D721Med (cell line): Measurements from ENCODE around the gene FBXW12.

Source experiments
- DNase-seq: peaks from one replicate; pipeline ENCODE4 v3.0.0; 2011; ENCODE audit warnings: low spot score; ENCODE audit not compliant: insufficient read length
- FAIRE-seq: peaks from 2 replicates; lab custom pipeline; 2011; peaks lifted over from hg19 to GRCh38; lab: Jason Lieb, UNC
- TF ChIP-seq, protein P1 (sequence below): IDR thresholded peaks from 2 replicates; pipeline ENCODE4 v1.5.1; 2012; ENCODE audit warnings: mild to moderate bottlenecking, control low read depth; ENCODE audit not compliant: insufficient read depth; ENCODE audit errors: missing control alignments

FBXW12 gene

DNA sequence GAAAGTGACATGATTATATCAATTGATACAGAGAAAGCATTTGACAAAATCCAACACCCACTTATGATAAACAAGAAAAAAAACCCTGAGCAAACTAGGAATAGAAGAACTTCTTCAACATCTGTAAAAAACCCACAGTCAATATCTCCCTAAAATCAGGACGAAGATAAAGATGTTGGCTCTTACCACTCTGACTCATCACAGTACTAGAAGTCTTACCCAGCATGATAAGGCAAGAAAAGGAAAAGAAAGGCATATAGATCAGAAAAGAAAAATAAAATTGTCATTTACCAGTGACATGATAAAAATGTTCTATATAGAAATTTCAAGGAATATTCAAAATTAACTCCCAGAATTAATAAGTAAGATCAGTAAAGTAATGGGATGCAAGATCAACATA, 7.2 kb upstream of the FBXW12 start:
- no peak for DNase-seq
- FAIRE-seq = no peak
- TF ChIP-seq, protein P1, sequence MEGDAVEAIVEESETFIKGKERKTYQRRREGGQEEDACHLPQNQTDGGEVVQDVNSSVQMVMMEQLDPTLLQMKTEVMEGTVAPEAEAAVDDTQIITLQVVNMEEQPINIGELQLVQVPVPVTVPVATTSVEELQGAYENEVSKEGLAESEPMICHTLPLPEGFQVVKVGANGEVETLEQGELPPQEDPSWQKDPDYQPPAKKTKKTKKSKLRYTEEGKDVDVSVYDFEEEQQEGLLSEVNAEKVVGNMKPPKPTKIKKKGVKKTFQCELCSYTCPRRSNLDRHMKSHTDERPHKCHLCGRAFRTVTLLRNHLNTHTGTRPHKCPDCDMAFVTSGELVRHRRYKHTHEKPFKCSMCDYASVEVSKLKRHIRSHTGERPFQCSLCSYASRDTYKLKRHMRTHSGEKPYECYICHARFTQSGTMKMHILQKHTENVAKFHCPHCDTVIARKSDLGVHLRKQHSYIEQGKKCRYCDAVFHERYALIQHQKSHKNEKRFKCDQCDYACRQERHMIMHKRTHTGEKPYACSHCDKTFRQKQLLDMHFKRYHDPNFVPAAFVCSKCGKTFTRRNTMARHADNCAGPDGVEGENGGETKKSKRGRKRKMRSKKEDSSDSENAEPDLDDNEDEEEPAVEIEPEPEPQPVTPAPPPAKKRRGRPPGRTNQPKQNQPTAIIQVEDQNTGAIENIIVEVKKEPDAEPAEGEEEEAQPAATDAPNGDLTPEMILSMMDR = no peak

DNA sequence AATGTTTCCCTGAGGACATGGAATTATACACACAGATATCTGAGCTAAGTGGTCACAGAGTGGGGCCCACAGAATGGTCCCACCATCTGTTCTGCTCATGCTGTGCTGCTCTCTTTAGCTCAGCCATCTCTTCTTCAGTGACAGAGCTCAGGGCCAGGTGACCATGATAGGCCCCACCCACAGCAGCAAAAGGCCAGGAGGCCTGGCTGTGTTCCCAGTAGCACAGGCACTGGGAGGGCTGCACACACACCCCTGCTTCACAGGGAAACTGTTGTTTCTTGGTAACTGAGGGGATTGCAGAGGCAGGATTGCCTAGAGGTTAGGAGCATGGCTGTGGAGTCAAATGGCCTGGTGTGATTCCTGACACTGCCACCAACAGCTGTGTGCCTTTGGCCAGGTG, 4.8 kb upstream of the FBXW12 start:
- FAIRE-seq (no peak), DNase-seq (no peak)
- TF ChIP-seq, protein P1 = no peak

DNA sequence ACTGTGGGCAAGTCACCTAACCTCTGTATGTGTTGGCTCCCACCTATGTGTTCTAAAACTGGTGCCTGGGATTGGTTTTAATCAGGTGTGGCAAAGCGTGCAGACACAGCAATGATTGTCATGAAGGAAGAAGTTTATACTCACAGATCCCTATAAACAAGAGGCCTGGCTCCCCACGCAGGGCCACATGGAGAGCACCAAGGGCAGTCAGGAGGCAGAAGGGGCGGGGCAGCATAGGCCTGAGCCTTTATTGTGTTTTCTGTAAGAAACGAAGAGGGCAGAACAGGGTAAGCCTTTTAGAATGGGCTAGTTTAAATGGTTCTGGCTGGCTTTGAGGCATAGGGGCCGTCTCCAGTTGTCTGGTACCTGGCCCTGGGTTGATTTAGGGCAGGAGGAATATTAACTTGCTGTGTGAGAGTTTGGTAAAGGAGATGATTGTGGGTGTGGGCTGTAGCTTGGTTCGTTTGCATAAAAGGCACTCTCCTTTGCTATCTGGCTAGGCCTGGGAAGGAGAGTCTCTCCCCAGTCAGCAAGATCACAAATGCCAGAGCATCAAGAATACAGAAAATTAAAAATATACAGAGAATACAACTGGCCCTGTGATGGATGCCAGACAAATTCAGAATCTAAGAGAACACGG, 2.2 kb upstream of the FBXW12 start:
- no peak for FAIRE-seq
- TF ChIP-seq, protein P1 = no peak
- DNase-seq = no peak

DNA sequence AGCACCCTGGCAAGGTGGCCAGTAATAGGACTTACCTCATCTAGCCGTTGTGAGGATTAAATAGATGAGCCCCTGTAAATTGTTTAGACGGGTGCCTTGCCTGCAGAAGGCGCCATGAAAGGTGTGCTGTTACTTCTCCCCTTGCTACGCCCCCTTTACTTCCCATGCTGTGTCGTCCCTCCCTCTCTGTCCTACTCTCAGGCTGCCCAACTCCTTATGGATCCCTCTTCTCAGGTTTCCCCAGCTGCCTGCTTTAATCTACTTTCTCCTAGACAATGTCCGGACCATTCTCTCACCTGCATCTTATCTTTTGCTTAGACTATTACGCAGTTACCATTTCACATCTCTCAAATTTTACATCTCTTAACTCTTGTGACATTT, 1.7 kb upstream of the FBXW12 start:
- TF ChIP-seq, protein P1 = no peak
- no peak for FAIRE-seq

DNA sequence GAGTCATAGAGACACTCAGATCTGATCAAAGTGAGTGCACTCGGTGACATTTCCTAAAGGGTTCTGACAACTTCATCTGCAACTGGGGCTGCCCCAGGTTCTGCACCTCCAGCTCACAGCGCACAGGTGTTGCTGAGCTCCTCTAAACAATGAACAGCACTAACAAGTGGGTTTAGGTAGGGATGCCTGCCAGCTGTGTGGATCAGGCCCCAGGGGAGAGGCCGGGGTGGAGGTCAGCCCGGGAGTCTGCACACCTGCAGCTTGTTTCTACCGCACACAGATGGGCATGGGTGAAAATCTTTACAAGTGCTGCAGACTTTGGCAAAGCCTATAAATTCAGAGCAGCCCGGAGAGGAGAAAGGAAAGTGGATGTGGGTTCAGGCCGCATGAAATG, 355 bp downstream of the FBXW12 start:
- no peak for FAIRE-seq
- DNase-seq = no peak
- TF ChIP-seq, protein P1 = no peak

More for the DNA sequence above, 1.7 kb upstream of the FBXW12 start:
- DNase-seq = no peak

DNA sequence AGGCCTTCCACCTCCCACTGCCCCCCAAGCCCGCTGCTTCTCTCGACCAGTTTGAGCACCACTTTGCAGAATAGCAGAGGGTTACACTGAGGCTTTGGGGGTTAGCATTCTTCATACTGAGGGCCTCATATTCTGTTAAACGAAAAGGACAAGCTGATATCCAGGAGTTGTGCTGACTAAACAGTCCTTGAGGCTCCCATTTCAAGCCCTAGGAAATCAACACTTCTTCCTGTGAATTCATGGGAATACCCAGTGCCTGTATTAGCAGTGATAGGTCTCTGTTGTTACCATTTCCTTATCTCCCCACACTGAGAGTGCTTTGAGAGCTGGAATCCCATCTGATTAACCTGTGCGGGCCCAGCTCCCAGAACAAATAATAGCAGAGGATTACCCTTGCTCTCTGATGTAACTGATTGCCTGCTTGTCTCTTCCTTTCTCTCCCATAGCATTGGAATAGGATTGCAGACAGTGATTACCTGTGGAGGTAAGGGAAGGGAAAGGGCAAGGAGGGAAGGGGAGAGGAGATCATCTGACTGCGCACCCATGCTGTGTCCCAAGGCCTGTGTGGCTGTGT, 930 bp downstream of the FBXW12 start:
- TF ChIP-seq, protein P1 = no peak
- no peak for FAIRE-seq
- DNase-seq = no peak

DNA sequence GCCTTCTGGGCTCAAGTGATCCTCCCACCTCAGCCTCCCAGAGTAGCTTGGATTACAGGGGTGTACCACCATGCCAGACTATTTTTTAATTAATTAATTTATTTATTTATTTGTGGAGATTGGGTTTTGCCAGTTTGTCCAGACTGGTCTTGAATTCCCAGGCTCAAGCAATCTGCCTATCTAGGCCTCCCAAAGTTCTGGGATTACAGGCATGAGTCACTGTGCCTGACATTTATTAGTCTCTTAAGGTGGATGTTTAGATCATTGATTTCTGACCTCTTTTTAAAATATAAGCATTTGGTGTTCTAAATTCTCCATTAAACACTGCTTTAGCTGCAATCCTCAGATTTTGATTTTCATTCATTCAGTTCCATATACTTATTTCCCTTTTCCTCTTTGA, 15.6 kb downstream of the FBXW12 start:
- FAIRE-seq = no peak
- no peak for DNase-seq
- TF ChIP-seq, protein P1 = no peak
